ENCODE measurements around the gene PGLYRP3.
"Not testable (repeated sequence)": the region's sequence is repeated elsewhere in the genome, so short reads cannot be mapped to it uniquely, and the experiment has no call there.

The PGLYRP3 gene

DNA sequence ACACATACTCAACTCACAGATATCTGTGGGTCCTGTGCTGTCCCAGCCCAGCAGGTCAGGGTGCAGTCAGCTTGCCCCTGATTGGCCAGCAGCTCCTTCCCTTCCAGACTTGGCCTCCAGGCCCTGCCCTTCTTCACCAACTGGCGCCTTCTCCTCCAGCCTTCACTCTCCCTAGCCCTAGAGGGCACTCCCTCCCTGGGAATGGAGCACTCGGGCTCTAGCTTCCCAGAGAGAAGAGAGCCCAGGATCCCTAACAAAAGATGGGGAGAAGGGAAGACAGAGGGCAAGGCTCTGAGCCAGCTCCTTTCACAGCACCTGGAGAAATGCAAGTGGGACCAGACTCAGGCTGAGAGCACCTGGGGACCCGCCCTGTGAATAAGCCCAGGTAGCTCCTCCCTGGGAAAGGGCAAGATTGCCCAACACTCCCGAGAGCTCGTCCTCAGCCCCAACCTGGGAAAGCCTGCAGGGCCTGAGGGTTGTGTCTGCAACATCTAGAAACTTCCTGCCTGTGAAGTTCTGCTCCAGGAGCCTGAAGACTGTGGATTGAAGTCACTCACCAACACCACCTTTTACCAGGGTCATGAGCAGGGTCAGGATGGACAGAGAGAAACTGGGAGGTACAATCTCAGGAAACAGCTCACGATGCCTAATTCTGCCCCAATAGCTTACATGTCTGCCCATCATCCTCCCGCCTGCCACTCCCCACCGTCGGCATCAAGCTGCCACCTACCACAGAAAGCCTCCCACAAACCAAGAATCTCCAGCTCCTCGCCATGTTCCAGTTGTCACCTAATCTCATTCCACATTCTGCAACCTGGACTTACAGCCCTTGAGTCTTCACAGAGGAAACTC lies 36.0 kb upstream of the PGLYRP3 start, which contains the start of gene PGLYRP4:
Gene PGLYRP4, minus strand, starts transcription at position 331 of the 852 bp plus-strand sequence. CDS start 909 bp downstream, outside the sequence.
- DNase-seq = no peak

GRCh38 chr1:153347856-153348255 lies 35.1 kb upstream of the PGLYRP3 start:
- DNase-seq = no peak

DNA sequence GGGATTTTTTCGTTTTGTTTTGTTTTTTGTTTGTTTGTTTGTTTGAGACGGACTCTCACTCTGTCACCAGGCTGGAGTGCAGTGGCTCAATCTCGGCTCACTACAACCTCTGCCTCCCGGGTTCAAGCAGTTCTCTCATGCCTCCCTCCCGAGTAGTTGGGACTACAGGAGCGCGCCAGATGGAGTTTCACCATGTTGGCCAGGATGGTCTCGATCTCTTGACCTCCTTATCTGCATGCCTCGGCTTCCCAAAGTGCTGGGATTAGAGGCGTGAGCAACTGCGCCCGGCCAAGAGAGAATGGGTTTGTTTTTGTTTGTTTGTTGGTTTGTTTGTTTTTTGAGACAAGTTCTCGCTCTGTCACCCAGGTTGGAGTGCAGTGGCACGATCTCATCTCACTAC lies 34.3 kb upstream of the PGLYRP3 start:
- not testable (repeated sequence) for DNase-seq

GRCh38 chr1:153346077-153346723 lies 33.4 kb upstream of the PGLYRP3 start:
- DNase-seq = no peak

GRCh38 chr1:153345187-153346076 lies 32.7 kb upstream of the PGLYRP3 start:
- no peak for DNase-seq

- no peak for DNase-seq
Measured at GRCh38 chr1:153344718-153345025, 31.9 kb upstream of the PGLYRP3 start.

DNA sequence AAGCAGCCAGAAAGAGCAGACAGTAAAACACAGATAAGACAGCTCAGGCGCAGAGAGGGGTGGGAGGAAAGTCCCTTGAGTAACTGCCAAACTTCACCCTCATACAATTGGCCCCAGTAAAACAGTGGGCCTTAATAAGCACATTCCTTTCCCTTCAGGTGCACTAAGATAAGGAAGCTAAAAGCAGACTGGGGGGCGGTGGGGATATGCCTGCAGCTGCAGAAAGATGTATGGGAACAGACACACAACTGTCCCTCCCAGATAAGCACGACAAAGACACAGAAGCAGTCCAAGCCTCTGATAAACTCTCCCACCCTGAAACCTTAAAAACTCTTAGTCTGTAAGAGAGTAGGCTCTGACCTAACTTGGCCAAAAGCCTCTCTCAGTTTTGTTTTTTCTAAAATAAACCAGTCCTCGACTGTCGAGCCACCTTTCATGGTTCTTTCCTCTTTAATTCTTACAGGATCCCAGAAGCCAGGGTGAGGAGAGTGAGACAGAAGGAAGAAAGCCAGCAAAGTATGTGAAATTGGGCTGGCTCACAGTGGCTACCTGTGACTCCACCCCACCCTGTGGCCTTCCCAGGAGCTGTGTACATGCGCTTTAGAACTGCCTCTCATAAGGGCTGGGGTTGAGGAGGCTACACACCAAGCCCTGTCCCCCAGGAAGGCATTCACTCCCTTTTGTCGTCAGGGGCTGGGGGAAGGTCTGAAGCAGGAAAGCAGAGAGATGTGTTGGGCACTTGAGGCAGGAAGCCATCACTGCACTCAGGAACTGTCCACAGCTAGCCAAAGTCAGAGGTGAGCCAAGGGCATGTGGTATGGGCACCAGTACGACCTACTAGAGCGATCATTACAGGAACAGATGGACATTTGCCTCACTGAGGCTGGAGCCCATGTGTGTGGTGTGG lies 31.3 kb upstream of the PGLYRP3 start:
- DNase-seq = no peak

GRCh38 chr1:153343040-153343681 lies 30.4 kb upstream of the PGLYRP3 start:
- no peak for DNase-seq

DNA sequence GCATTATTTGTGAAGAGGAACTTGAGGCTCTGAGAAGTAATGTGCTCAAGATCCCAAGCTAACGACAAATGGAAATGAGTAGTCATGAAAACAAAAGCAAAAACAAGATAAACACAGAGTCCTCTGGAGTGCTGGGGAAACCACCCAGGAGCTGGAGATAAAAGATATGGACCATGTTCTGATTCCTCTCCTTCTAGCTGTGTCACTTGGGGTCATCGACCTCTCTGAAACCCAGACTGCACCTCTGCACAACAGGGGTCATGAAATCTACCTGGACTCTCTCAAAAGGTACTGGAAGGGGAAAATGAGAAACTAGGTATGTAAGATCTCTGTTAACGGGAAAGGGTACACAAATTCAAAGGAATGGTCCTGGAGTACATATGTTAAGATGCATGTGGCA lies 29.4 kb upstream of the PGLYRP3 start:
- DNase-seq = no peak

- DNase-seq = no peak
Measured at GRCh38 chr1:153341431-153341934, 28.7 kb upstream of the PGLYRP3 start.

GRCh38 chr1:153340356-153340755 lies 27.6 kb upstream of the PGLYRP3 start:
- DNase-seq = no peak

DNA sequence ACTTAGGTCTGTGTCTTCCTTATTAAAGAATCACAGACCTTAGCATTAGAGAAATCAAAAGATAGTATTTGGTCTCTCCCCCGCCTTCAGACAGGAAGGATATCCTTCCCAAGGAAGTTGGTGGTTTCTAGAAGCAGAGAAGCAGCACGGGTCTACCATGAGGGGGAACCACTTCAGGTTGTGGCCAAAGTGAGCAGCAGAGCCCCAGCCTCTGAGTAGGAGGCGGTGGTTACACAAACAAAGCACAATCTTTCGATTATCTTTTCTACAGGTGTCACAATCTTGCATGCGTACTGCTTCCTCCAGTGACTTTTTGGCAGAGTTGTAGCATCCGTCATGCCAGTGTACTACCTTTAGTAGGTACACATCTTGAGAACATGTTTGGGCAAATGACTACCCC lies 27.1 kb upstream of the PGLYRP3 start:
- DNase-seq = no peak

DNA sequence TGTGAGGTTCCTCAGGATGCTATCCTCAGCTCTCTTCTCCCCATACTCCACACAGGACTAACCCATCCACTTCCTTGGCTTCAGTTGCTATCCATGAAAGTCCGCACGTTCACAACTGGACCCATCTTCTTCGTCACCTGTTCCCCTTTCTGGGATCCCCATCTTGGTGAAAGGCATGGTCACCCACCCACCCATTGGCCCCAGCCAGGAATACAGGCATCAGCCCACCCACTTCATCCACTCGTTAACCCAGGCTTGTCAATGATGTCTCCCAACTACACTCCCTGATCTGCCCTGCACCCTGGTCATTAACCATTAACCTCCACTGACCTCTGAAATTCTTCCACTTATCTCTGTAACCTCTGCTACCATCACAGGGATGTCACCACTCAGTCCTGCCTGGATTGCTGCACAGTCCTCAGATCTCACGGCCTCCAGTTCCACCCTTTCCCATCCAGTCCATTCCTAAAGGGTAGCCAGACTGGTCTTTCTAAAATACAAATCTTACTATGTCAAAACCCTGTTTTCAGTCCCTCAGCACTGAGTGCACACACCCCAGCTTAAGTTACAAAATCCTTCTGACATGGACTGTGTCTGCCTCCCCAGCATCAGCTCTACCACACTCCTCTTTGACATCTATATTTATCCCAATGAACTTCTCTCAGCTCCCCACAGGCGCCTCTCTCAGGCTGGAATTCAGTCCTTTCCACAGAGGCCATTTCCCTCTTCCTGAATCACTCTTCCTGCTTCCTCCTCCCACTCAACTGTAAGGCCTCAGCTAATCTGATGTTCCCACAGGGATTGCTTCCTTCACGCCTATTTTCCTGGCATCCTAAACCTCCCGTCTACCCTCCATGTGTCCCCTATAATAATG lies 25.5 kb upstream of the PGLYRP3 start:
- no peak for DNase-seq

DNA sequence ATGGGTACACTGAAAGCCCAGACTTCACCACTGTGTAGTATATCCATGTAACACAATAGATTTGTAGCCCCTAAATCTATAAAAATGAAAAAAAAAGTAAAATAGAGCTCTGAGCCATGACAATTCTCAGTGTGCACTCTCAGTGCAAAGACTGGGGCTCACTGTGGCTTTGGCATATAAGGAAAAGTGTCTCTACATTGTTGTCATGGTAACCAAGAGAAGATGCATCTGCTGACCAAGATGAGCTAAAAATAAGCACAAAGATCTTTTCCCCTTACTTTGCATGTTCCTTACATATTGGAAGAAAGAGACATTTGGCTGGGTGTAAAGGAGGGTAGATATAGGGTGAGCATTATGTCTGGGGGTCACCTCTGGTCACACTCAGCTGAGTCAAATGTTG lies 23.9 kb upstream of the PGLYRP3 start:
- DNase-seq = no peak

GRCh38 chr1:153333902-153334301 lies 21.1 kb upstream of the PGLYRP3 start:
- DNase-seq = no peak

DNA sequence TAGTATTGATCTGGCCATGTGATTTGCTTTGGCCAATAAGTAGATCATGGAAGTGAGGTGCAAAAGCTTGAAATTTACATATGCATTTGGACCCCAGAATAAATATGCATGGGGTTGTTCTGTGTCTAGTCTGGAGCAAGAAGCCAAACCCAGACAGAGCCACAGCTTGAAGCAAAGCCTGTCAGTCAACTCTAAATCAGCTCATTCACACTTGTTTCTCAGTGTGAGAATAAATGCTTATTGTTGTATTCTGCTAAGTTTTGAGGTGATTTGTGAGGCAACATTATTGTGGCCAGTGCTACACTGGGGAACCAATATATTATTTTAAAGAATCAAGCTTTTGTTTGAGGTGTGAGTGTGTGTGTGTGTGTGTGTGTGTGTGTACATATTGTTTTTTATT lies 12.2 kb upstream of the PGLYRP3 start:
- no peak for DNase-seq

DNA sequence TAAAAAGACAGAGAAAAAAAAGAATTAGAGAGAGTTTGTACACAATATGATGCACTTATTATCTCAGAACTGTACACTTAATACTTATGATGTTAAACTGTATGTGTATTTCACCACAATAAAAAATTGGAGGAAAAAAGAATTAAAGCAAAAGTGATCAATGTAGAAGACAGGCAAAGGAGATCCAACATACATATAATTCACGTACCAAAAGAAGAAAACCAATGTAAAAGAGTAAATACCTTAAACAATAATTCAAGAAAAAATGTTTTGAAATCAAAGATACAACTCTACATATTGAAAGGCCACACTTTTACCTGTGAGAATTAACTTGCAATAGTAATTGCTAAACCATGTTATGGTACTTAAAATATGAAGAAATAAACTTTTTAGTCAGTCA lies 9.8 kb upstream of the PGLYRP3 start:
- no peak for DNase-seq

DNA sequence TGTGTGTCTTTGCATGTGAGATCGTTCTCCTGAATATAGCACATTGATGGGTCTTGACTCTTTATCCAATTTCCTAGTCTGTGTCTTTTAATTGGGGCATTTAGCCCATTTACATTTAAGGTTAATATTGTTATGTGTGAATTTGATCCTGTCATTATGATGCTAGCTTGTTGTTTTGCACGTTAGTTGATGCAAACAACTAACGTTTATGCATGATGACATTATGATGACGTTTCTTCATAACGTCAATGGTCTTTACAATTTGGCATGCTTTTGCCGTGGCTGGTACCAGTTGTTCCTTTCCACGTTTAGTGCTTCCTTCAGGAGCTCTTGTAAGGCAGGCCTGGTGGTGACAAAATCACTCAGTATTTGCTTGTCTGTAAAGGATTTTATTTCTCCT lies 5.4 kb upstream of the PGLYRP3 start:
- DNase-seq = not testable (repeated sequence)

GRCh38 chr1:153316013-153316412 lies 3.3 kb upstream of the PGLYRP3 start:
- not testable (repeated sequence) for DNase-seq

DNA sequence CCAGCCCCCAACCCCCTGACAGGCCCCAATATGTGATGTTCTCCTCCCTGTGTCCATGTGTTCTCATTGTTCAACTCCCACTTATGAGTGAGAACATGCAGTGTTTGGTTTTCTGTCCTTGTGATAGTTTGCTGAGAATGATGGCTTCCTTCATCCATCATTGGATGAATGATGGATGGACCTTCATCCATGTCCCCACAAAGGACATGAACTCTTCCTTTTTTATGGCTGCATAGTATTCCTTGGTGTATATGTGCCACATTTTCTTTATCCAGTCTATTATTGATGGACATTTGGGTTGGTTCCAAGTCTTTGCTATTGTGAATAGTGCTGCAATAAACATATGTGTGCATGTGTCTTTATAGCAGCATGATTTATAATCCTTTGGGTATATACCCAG lies 1.6 kb upstream of the PGLYRP3 start:
- DNase-seq = not testable (repeated sequence)

DNA sequence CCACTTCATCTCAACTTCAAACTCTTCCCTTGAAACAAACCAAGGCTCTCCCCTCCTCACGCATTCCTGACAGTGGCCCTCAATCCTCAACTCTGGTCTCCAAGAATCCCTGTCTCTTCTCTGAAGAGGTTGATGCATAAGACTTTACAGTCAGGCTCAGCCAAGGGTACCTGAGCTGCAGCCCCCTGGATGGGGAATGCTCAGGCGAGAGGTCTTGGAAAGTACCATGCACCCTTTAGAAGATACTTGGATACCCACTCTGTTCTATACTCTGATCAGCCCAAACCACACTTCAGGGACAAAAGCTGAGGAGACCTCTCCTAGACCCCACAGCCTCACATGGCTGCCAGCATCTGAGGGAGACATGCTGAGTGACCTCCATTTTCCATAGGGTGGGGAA lies 536 bp upstream of the PGLYRP3 start:
- DNase-seq = no peak

Data from activated CD4-positive, CD25-positive, alpha-beta regulatory T cell (primary cell).